DOHH2 (cell line): ENCODE measurements around the gene PTGS1.

ENCODE experiments used
- CTCF ChIP-seq: fragments of 200-600 bp; sonication (generic); IDR thresholded peaks from one replicate; pipeline ENCODE4 v1.5.1; 2014; ENCODE audit warnings: antibody characterized with exemption, mild to moderate bottlenecking, low read depth, low read length; ENCODE audit not compliant: poor library complexity, severe bottlenecking
- EZH2phosphoT487 ChIP-seq: fragments of 200-600 bp; sonication (generic); IDR thresholded peaks from 2 replicates; pipeline ENCODE4 v1.6.1; 2017; ENCODE audit warnings: borderline replicate concordance, mild to moderate bottlenecking, antibody characterized with exemption, low read length, moderate library complexity, mixed read lengths

- TF ChIP-seq CTCF (no peak), EZH2phosphoT487 (no peak)
Measured at GRCh38 chr9:122370303-122370702, 521 bp upstream of the PTGS1 start.
